MCF 10A (cell line): Measurements from ENCODE around the gene KCNK16. TPM values are rescaled to one million over a fixed set of nuclear protein-coding genes. Genes with fewer than 3 reads are reported as not detected.

ENCODE experiments used
- BruUV-seq: library from RNA; stranded (reverse); fragments of 400-500 nt; replicated peaks from 2 replicates; lab custom pipeline; 2021; lab: Mats Ljungman, UMichigan
- CTCF ChIA-PET: fragments of 300-600 bp; sonication (Branson Sonifier 250); formaldehyde crosslinking; extraction: SDS; loops from one replicate; lab custom pipeline; 2021; ENCODE audit warnings: antibody characterized with exemption, inconsistent platforms; lab: Yijun Ruan, JAX
- POLR2A ChIA-PET: fragments of 300-600, 350-650 bp; sonication (Branson Sonifier 250); formaldehyde crosslinking; extraction: SDS; loops from one replicate; lab custom pipeline; 2020; ENCODE audit warnings: antibody characterized with exemption, inconsistent platforms; lab: Yijun Ruan, JAX
- DNase-seq: peaks from one replicate; pipeline ENCODE4 v3.0.0-alpha.2; 2018; ENCODE audit not compliant: unreplicated experiment
- H3K27ac Mint-ChIP-seq: one replicate; pipeline ENCODE4 v1.8.0; 2022; ENCODE audit warnings: mild to moderate bottlenecking, low read depth, mixed read lengths; ENCODE audit not compliant: unreplicated experiment
- H3K27me3 Mint-ChIP-seq: one replicate; pipeline ENCODE4 v1.8.0; 2022; ENCODE audit warnings: mixed read lengths; ENCODE audit not compliant: insufficient read depth, unreplicated experiment
- H3K36me3 Mint-ChIP-seq: one replicate; pipeline ENCODE4 v1.8.0; 2022; ENCODE audit warnings: mild to moderate bottlenecking, moderate library complexity, mixed read lengths; ENCODE audit not compliant: insufficient read depth, unreplicated experiment
- H3K4me1 Mint-ChIP-seq: one replicate; pipeline ENCODE4 v1.8.0; 2022; ENCODE audit warnings: mixed read lengths; ENCODE audit not compliant: insufficient read depth, unreplicated experiment
- H3K4me3 Mint-ChIP-seq: one replicate; pipeline ENCODE4 v1.8.0; 2022; ENCODE audit warnings: mild to moderate bottlenecking, moderate library complexity, mixed read lengths; ENCODE audit not compliant: unreplicated experiment
- H3K9me3 Mint-ChIP-seq: one replicate; pipeline ENCODE4 v1.8.0; 2022; ENCODE audit warnings: mixed read lengths; ENCODE audit not compliant: unreplicated experiment
- intact Hi-C: fragments of 100-400 bp; cut with micrococcal nuclease; formaldehyde crosslinking; loops from 2 replicates; pipeline ENCODE4 v1.14.1; 2022
- total RNA-seq: library from RNA; stranded (reverse); gene quantifications from 2 replicates; pipeline ENCODE4 v1.2.3, GENCODE V29; 2022
- TF ChIP-seq, protein P1 (sequence below): fragments of 200-600 bp; IDR thresholded peaks from one replicate; pipeline ENCODE4 v1.8.0; 2022; ENCODE audit warnings: antibody characterized with exemption, mild to moderate bottlenecking; ENCODE audit not compliant: unreplicated experiment

The KCNK16 gene
- total RNA-seq, 1 experiment from 2014 or later = not detected

DNA sequence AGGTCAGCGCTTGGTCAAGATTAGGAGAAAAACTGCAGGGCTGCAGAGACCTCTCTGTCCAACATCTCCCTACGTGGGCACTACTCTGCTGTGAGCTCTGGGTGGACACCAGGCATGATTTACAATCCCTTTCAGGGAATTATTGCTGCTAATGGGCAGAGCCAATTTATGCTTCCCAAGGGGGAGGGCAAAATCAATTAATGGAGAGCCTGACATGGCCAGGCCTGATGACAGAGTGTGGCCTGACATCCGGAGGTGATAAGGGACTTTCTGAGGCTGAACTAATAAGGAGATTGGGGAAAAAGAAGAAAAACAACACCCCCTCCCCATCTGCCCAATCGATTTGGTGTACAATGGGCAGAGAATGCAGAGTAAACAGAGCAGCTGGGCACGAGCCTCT, 5.0 kb upstream of the KCNK16 start:
- Mint-ChIP-seq H3K36me3 (no peaks in the 10 kb centered on the region), H3K4me1 (no peaks in the 10 kb centered on the region), H3K4me3 (no peak overlapping the region), H3K27me3 (peaks cover 54% of the 10 kb centered on the region), H3K9me3 (no peaks in the 10 kb centered on the region), H3K27ac (no peak overlapping the region)
- intact Hi-C loops = no loop called here
- ChIA-PET CTCF (interaction anchor here (0.6 to 1.4 kb wide), 3 partner anchors 18 to 1005 kb away, joined by 3 to 10 read pairs (median 6); no protein-coding TSS in a partner anchor), POLR2A (no interaction called here)
- no TSS peak for BruUV-seq
- TF ChIP-seq, protein P1, sequence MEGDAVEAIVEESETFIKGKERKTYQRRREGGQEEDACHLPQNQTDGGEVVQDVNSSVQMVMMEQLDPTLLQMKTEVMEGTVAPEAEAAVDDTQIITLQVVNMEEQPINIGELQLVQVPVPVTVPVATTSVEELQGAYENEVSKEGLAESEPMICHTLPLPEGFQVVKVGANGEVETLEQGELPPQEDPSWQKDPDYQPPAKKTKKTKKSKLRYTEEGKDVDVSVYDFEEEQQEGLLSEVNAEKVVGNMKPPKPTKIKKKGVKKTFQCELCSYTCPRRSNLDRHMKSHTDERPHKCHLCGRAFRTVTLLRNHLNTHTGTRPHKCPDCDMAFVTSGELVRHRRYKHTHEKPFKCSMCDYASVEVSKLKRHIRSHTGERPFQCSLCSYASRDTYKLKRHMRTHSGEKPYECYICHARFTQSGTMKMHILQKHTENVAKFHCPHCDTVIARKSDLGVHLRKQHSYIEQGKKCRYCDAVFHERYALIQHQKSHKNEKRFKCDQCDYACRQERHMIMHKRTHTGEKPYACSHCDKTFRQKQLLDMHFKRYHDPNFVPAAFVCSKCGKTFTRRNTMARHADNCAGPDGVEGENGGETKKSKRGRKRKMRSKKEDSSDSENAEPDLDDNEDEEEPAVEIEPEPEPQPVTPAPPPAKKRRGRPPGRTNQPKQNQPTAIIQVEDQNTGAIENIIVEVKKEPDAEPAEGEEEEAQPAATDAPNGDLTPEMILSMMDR = no peak
- DNase-seq = no peak

DNA sequence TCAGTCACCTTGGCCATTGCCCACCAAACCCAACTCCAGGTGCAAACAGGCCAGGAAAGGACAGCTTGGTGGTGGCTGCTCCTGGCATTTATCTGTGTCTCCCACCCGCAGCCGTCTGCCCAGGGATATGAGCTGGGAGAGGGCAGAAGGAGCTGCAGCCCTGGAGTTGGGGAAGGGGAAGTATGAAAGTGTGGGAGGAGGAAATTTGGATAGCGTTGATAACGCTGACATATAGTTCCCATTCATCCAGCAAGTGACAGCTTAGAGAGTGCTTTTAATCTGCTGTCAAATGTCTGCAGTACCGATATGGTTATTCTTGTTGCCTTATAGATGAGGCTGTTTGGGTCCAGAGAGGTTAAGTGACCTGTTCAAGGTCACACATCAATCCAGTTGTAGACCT, 741 bp downstream of the KCNK16 start:
- POLR2A ChIA-PET = no interaction called here
- H3K27ac Mint-ChIP-seq = no peak overlapping the region
- H3K27me3 Mint-ChIP-seq = peaks cover 42% of the 10 kb centered on the region
- peaks cover 4% of the 10 kb centered on the region for H3K36me3 Mint-ChIP-seq
- CTCF ChIA-PET = interaction anchor here (4.8 kb wide), 1 partner anchor 12 kb away, joined by 17 read pairs; no protein-coding TSS in a partner anchor
- intact Hi-C loops = no loop called here
- H3K4me3 Mint-ChIP-seq = no peak overlapping the region
- no peaks in the 10 kb centered on the region for H3K9me3 Mint-ChIP-seq
- DNase-seq = no peak
- no peaks in the 10 kb centered on the region for H3K4me1 Mint-ChIP-seq
- TF ChIP-seq, protein P1 = no peak
- no TSS peak for BruUV-seq

GRCh38 chr6:39320363-39320984, 2.0 kb downstream of the KCNK16 start:
- no TSS peak for BruUV-seq
- H3K27ac Mint-ChIP-seq = no peak overlapping the region
- H3K4me3 Mint-ChIP-seq = no peak overlapping the region
- intact Hi-C loops = no loop called here
- H3K9me3 Mint-ChIP-seq = no peaks in the 10 kb centered on the region
- peaks cover 37% of the 10 kb centered on the region for H3K27me3 Mint-ChIP-seq
- DNase-seq = no peak
- TF ChIP-seq, protein P1 = no peak
- H3K4me1 Mint-ChIP-seq = no peaks in the 10 kb centered on the region
- peaks cover 4% of the 10 kb centered on the region for H3K36me3 Mint-ChIP-seq
- POLR2A ChIA-PET = no interaction called here
- CTCF ChIA-PET = interaction anchor here (1.0 to 4.8 kb wide), 2 partner anchors 10 to 27 kb away, joined by 3 to 17 read pairs; no protein-coding TSS in a partner anchor

DNA sequence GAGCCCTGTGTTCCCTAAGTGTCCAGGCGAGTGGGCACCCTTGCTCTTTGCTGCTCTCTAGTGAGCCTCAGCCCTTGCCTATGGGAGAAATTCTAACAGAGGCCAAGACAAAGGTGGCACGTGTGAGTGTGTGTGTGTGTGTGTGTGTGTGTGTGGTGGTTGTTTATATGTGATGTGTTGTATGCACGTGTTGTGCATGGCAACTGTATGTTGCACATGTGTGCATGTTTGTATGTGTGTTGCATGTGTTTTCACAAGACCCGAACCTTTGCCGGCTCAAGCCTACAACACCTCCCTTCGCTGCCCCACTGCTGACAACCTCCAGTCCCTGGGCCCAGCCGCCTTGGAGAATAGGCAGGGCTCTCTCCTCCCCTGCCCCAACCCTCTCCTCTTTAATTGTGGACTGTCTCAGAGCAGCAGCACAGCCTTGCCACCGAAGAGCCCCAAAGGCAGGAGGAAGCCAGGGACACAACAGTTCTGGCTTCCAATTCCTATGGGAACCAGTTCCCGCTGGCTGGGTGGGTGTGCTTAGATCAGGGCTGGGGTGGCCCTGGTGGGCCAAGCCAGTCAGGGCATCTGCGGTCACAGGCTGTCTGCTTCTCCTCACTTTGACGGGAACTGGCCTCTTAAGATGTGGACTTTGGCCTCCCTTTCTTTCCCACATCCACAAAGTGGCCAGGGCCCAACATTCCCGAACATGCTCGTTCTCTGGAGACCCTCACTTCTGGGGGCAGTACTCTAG, 2.7 kb downstream of the KCNK16 start:
- intact Hi-C loops = no loop called here
- H3K27me3 Mint-ChIP-seq = peaks cover 37% of the 10 kb centered on the region
- DNase-seq = no peak
- BruUV-seq = no TSS peak
- no peak overlapping the region for H3K4me3 Mint-ChIP-seq
- TF ChIP-seq, protein P1 = no peak
- no peaks in the 10 kb centered on the region for H3K9me3 Mint-ChIP-seq
- ChIA-PET POLR2A (no interaction called here), CTCF (interaction anchor here (0.5 to 4.8 kb wide), 3 partner anchors 10 to 1380 kb away, joined by 3 to 17 read pairs (median 5); no protein-coding TSS in a partner anchor)
- no peaks in the 10 kb centered on the region for H3K4me1 Mint-ChIP-seq
- H3K27ac Mint-ChIP-seq = no peak overlapping the region
- peaks cover 4% of the 10 kb centered on the region for H3K36me3 Mint-ChIP-seq
